H9 (cell line): Measurements from ENCODE around the gene LEFTY1. TPM values are rescaled to one million over a fixed set of nuclear protein-coding genes. Genes with fewer than 3 reads are reported as not detected.
A peak's percentile ranks its signal among the peaks of the same experiment; 100 is the strongest.

Source experiments
- DNase-seq: peaks from one replicate; pipeline ENCODE4 v3.0.0-alpha.2; 2017
- H2AFZ ChIP-seq: one replicate; pipeline ENCODE4 v1.6.1; 2013; ENCODE audit warnings: mild to moderate bottlenecking, low read length, control low read depth, moderate library complexity
- H2AK5ac ChIP-seq: 2 replicates; pipeline ENCODE4 v1.6.1; 2013; ENCODE audit warnings: low read length, control low read depth, mixed read lengths; ENCODE audit not compliant: insufficient read length
- H2BK120ac ChIP-seq: one replicate; pipeline ENCODE4 v1.6.1; 2013; ENCODE audit warnings: low read depth, mild to moderate bottlenecking, low read length, control low read depth, inconsistent platforms; ENCODE audit not compliant: poor library complexity, severe bottlenecking
- H2BK12ac ChIP-seq: 2 replicates; pipeline ENCODE4 v1.6.1; 2013; ENCODE audit warnings: low read length, control low read depth, mixed read lengths, low read depth; ENCODE audit not compliant: insufficient read length
- H2BK15ac ChIP-seq: 2 replicates; pipeline ENCODE4 v1.6.1; 2013; ENCODE audit warnings: low read depth, low read length, control low read depth
- H2BK20ac ChIP-seq: one replicate; pipeline ENCODE4 v1.6.1; 2013; ENCODE audit warnings: low read depth, mild to moderate bottlenecking, low read length, control low read depth, inconsistent platforms; ENCODE audit not compliant: poor library complexity, severe bottlenecking
- H2BK5ac ChIP-seq: 2 replicates; pipeline ENCODE4 v1.6.1; 2013; ENCODE audit warnings: low read length, control low read depth, mixed read lengths; ENCODE audit not compliant: insufficient read length
- H3K14ac ChIP-seq: 2 replicates; pipeline ENCODE4 v1.6.1; 2013; ENCODE audit warnings: low read length, control low read depth; ENCODE audit not compliant: insufficient read depth
- H3K18ac ChIP-seq: 2 replicates; pipeline ENCODE4 v1.6.1; 2013; ENCODE audit warnings: low read depth, mild to moderate bottlenecking, mixed read lengths, low read length, control low read depth; ENCODE audit not compliant: insufficient read length
- H3K23ac ChIP-seq: 2 replicates; pipeline ENCODE4 v1.6.1; 2013; ENCODE audit warnings: low read length, control low read depth, mixed read lengths, low read depth; ENCODE audit not compliant: insufficient read length
- H3K23me2 ChIP-seq: 2 replicates; pipeline ENCODE4 v1.6.1; 2013; ENCODE audit warnings: low read depth, mild to moderate bottlenecking, mixed read lengths, low read length, control low read depth; ENCODE audit not compliant: insufficient read length, poor library complexity, severe bottlenecking
- H3K27ac ChIP-seq: 2 replicates; pipeline ENCODE4 v1.5.1; 2013; ENCODE audit warnings: low read length, control low read depth, mixed read lengths, low read depth; ENCODE audit not compliant: insufficient read length
- H3K27me3 ChIP-seq: 2 replicates; pipeline ENCODE4 v1.6.1; 2013; ENCODE audit warnings: low read length, control low read depth, inconsistent platforms; ENCODE audit not compliant: insufficient read depth
- H3K4ac ChIP-seq: 2 replicates; pipeline ENCODE4 v1.6.1; 2013; ENCODE audit warnings: low read depth, mild to moderate bottlenecking, control low read depth, inconsistent platforms, low read length, moderate library complexity
- H3K4me1 ChIP-seq: 2 replicates; pipeline ENCODE4 v1.6.1; 2013; ENCODE audit warnings: low read length, control low read depth, inconsistent platforms; ENCODE audit not compliant: insufficient read depth
- H3K4me2 ChIP-seq: 2 replicates; pipeline ENCODE4 v1.6.1; 2013; ENCODE audit warnings: low read length, control low read depth, mixed read lengths; ENCODE audit not compliant: insufficient read length, insufficient read depth
- H3K56ac ChIP-seq: 2 replicates; pipeline ENCODE4 v1.6.1; 2013; ENCODE audit warnings: low read depth, mild to moderate bottlenecking, mixed read lengths, low read length, control low read depth; ENCODE audit not compliant: insufficient read length
- H3K79me1 ChIP-seq: 2 replicates; pipeline ENCODE4 v1.6.1; 2013; ENCODE audit warnings: low read depth, mild to moderate bottlenecking, moderate library complexity, low read length, control low read depth, inconsistent platforms; ENCODE audit not compliant: insufficient read depth, poor library complexity, severe bottlenecking
- H3K79me2 ChIP-seq: 2 replicates; pipeline ENCODE4 v1.6.1; 2013; ENCODE audit warnings: low read length, control low read depth, inconsistent platforms; ENCODE audit not compliant: insufficient read depth
- H3K9ac ChIP-seq: 2 replicates; pipeline ENCODE4 v1.6.1; 2013; ENCODE audit warnings: low read length, control low read depth, mixed read lengths; ENCODE audit not compliant: insufficient read length; ENCODE audit errors: extremely low read depth
- H3K9me3 ChIP-seq: one replicate; pipeline ENCODE4 v1.6.1; 2013; ENCODE audit warnings: low read depth, low read length, inconsistent platforms; ENCODE audit not compliant: control insufficient read depth
- H3T11ph ChIP-seq: one replicate; pipeline ENCODE4 v1.6.1; 2013; ENCODE audit warnings: mild to moderate bottlenecking, low read length, control low read depth, inconsistent platforms
- H4K20me1 ChIP-seq: one replicate; pipeline ENCODE4 v1.6.1; 2013; ENCODE audit not compliant: control insufficient read depth, insufficient read length, insufficient read depth
- H4K5ac ChIP-seq: 2 replicates; pipeline ENCODE4 v1.6.1; 2013; ENCODE audit warnings: low read depth, mild to moderate bottlenecking, mixed read lengths, low read length, control low read depth; ENCODE audit not compliant: insufficient read length
- H4K8ac ChIP-seq: replicated peaks from 2 replicates; pipeline ENCODE4 v1.6.1; 2013; ENCODE audit warnings: low read length, control low read depth, mixed read lengths, low read depth; ENCODE audit not compliant: insufficient read length
- H4K91ac ChIP-seq: 2 replicates; pipeline ENCODE4 v1.6.1; 2013; ENCODE audit warnings: low read depth, mild to moderate bottlenecking, moderate library complexity, mixed read lengths, low read length, control low read depth; ENCODE audit not compliant: insufficient read length
- H3K27ac Mint-ChIP-seq, 3 experiments: 2 replicates in 2 of 3; 3 replicates in 1 of 3; pipeline ENCODE4 v1.8.0; 2020 to 2021; ENCODE audit warnings: mixed read lengths in 3 of 3, mild to moderate bottlenecking in 1 of 3, moderate library complexity in 1 of 3
- H3K27me3 Mint-ChIP-seq: 2 replicates; pipeline ENCODE4 v1.8.0; 2021; ENCODE audit warnings: low read depth, mild to moderate bottlenecking, moderate library complexity, mixed read lengths
- H3K36me3 Mint-ChIP-seq, 3 experiments: 2 replicates in 2 of 3; 3 replicates in 1 of 3; pipeline ENCODE4 v1.8.0; 2020 to 2021; ENCODE audit warnings: low read depth in 3 of 3, mixed read lengths in 3 of 3; ENCODE audit not compliant: insufficient read depth in 1 of 3
- H3K4me1 Mint-ChIP-seq, 2 experiments: 2 replicates each; pipeline ENCODE4 v1.8.0; 2020; ENCODE audit warnings: mixed read lengths in 2 of 2
- H3K4me3 Mint-ChIP-seq, 2 experiments: 2 replicates in 1 of 2; 3 replicates in 1 of 2; pipeline ENCODE4 v1.8.0; 2020 to 2021; ENCODE audit warnings: mild to moderate bottlenecking in 2 of 2, mixed read lengths in 2 of 2, moderate library complexity in 1 of 2
- H3K9me3 Mint-ChIP-seq, 2 experiments: 2 replicates in 1 of 2; 3 replicates in 1 of 2; pipeline ENCODE4 v1.8.0; 2020; ENCODE audit warnings: mild to moderate bottlenecking in 2 of 2, mixed read lengths in 2 of 2, moderate library complexity in 1 of 2
- CTCF ChIP-seq: fragments of 200-600 bp; sonication (generic); conservative IDR thresholded peaks from 3 replicates; pipeline ENCODE4 v1.8.0; 2021; ENCODE audit warnings: antibody characterized with exemption, mild to moderate bottlenecking
- WGBS: extraction: QIAGEN DNeasy Blood & Tissue Kit; methylation state at CpG from one replicate; pipeline ENCODE4 v1.1.7; 2013; ENCODE audit warnings: missing lambda C conversion rate, low lambda C conversion rate, mixed read lengths; ENCODE audit not compliant: insufficient read length; ENCODE audit errors: extremely low coverage; 5-methylcytosine and 5-hydroxymethylcytosine counted together
- total RNA-seq: library from RNA; stranded (reverse); gene quantifications from 2 replicates; pipeline ENCODE4 v1.2.1, GENCODE V29; 2021

Gene LEFTY1
- total RNA-seq, 1 experiment from 2014 or later = 107 TPM

- H4K8ac ChIP-seq = no peak overlapping the region
- H3K4me1 ChIP-seq = peaks cover 12% of the 10 kb centered on the region; the same call in 1 of the 2 replicates
- peaks cover 21% of the 10 kb centered on the region for H3K23me2 ChIP-seq
- H3K79me2 ChIP-seq = peaks cover 9% of the 10 kb centered on the region; the same call in 1 of the 2 replicates
- H3K27me3 ChIP-seq = no peaks in the 10 kb centered on the region
- no peaks in the 10 kb centered on the region for H4K20me1 ChIP-seq
- H4K91ac ChIP-seq = no peak overlapping the region
- H3K23ac ChIP-seq = no peak overlapping the region
- no peak overlapping the region for H2BK5ac ChIP-seq
- H2BK12ac ChIP-seq = no peak overlapping the region
- no peak overlapping the region for H3T11ph ChIP-seq
- Mint-ChIP-seq H3K27ac (peak overlapping the region in 2 of 3 experiments; percentile 91; a peak in 3 of 7 replicates), H3K9me3 (no peaks in the 10 kb centered on the region), H3K36me3 (peaks cover 9 to 25% (median 10%) of the 10 kb centered on the region in 3 experiments; a peak in 5 of 7 replicates), H3K27me3 (peaks cover 2% of the 10 kb centered on the region; the same call in 1 of the 2 replicates), H3K4me1 (peaks cover 34 to 49% of the 10 kb centered on the region in 2 experiments), H3K4me3 (peak overlapping the region; percentile 78 to 88)
- no CpG with 5 or more reads among the region's 25 CpGs for WGBS
- no peak overlapping the region for H3K4ac ChIP-seq
- H3K79me1 ChIP-seq = no peaks in the 10 kb centered on the region
- H2AK5ac ChIP-seq = no peak overlapping the region
- TF ChIP-seq CTCF = no peak
- no peak overlapping the region for H2BK20ac ChIP-seq
- H3K27ac ChIP-seq = no peak overlapping the region
- no peak overlapping the region for H2BK120ac ChIP-seq
- peak overlapping the region; percentile 78 for H3K14ac ChIP-seq
- H2AFZ ChIP-seq = no peak overlapping the region
- peak; percentile 56 for DNase-seq
- no peaks in the 10 kb centered on the region for H3K9me3 ChIP-seq
- peak overlapping the region; percentile 47 for H3K18ac ChIP-seq
- H3K9ac ChIP-seq = peak overlapping the region; percentile 78
- no peak overlapping the region for H2BK15ac ChIP-seq
- no peak overlapping the region for H3K56ac ChIP-seq
- peak overlapping the region; percentile 83 for H3K4me2 ChIP-seq
- peak overlapping the region; percentile 25 for H4K5ac ChIP-seq
These were observed 7.6 kb downstream of the LEFTY1 start for GRCh38 chr1:225881081-225881958.
